ENCODE results near the gene RANBP1.
A peak's percentile ranks its signal among the peaks of the same experiment; 100 is the strongest.

The RANBP1 gene

GRCh38 chr22:20109411-20110358 lies 6.2 kb upstream of the RANBP1 start:
- no peak for DNase-seq

- DNase-seq: no peak
Observed at GRCh38 chr22:20110359-20110985, 5.4 kb upstream of the RANBP1 start.

- peak; percentile 69 for DNase-seq
Observed at GRCh38 chr22:20111045-20111688, 4.7 kb upstream of the RANBP1 start.

- DNase-seq: no peak
Observed at GRCh38 chr22:20111689-20112622, 3.9 kb upstream of the RANBP1 start.

GRCh38 chr22:20112623-20113511 lies 3.0 kb upstream of the RANBP1 start:
- DNase-seq: no peak

- no peak for DNase-seq
Observed at GRCh38 chr22:20113551-20114310, 2.2 kb upstream of the RANBP1 start.

- DNase-seq: no peak
Observed at GRCh38 chr22:20114506-20115475, 1.1 kb upstream of the RANBP1 start.

GRCh38 chr22:20116376-20116950 lies 559 bp downstream of the RANBP1 start:
- DNase-seq: no peak

- DNase-seq: peak; percentile 98
Observed at GRCh38 chr22:20116951-20117632, 1.2 kb downstream of the RANBP1 start, which contains the start of gene TRMT2A. Gene TRMT2A (minus strand): TSS chr22:20117226. CDS start chr22:20116906, 320 bp downstream.

- peak; percentile 88 for DNase-seq
Observed at GRCh38 chr22:20117633-20118299, 1.9 kb downstream of the RANBP1 start.

GRCh38 chr22:20118300-20119020 lies 2.6 kb downstream of the RANBP1 start:
- no peak for DNase-seq

GRCh38 chr22:20121856-20122415 lies 6.0 kb downstream of the RANBP1 start:
- no peak for DNase-seq

GRCh38 chr22:20123366-20124082 lies 7.6 kb downstream of the RANBP1 start:
- no peak for DNase-seq

- DNase-seq: no peak
Observed at GRCh38 chr22:20124083-20124787, 8.3 kb downstream of the RANBP1 start.

Data from activated CD8-positive, alpha-beta memory T cell treated with anti-CD3 and anti-CD28 coated beads, Interleukin-2, amount 50 U/mL, for 48 hours (primary cell).